Measurements from ENCODE around the gene UBE2L6. TPM values are rescaled to one million over a fixed set of nuclear protein-coding genes. Genes with fewer than 3 reads are reported as not detected.

Gene UBE2L6
- total and polyA plus RNA-seq, 2 of the 4 experiments (the other 2 are of a cell fraction) = 37.5 to 46.7 TPM

DNA sequence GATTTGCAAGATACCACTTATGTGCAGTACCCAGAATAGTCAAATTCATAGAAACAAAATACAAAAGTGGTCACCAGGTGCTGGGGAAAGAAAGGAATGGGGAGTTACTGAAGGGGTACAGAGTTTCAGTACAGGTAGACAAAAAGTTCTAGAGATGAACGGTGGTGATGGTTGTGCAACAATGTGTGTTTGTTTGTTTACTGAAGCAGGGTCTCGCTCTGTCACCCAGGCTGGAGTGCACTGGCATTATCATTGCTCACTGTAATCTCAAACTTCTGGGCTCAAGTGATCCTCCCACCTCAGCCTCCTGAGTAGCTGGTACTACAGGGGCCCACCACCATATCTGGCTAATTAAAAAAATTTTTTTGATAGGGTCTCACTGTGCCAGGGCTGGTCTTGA lies 12.1 kb downstream of the UBE2L6 start:
- ChIA-PET CTCF (interaction anchor here (0.7 kb wide), 1 partner anchor 62 kb away, joined by 5 read pairs; no protein-coding TSS in a partner anchor), POLR2A (ENCODE audit: unreplicated experiment) (no interaction called here)
- Histone ChIP-seq H3K23ac (ENCODE audit: low read depth, low read length) (no peak overlapping the region), H2AFZ (replicated peaks; ENCODE audit: low read length, poor library complexity) (no peak overlapping the region), H4K91ac (ENCODE audit: insufficient read depth, low read depth, low read length) (no peak overlapping the region), H3K4me2 (ENCODE audit: low read depth, low read length) (no peak overlapping the region), H3K9me1 (ENCODE audit: insufficient read depth, low read length) (no peaks in the 10 kb centered on the region), H2BK15ac (ENCODE audit: low read depth, low read length) (no peak overlapping the region), H4K20me1 (ENCODE audit: insufficient read depth, low read length) (no peaks in the 10 kb centered on the region), H3K4ac (ENCODE audit: low read depth, low read length) (no peak overlapping the region), H2AK5ac (ENCODE audit: low read depth, low read length) (no peak overlapping the region), H4K5ac (ENCODE audit: low read depth, low read length) (no peak overlapping the region), H3K4me3 (ENCODE audit: insufficient read depth, low read depth, low read length) (no peak overlapping the region), H3K18ac (ENCODE audit: low read depth, low read length) (no peak overlapping the region), H2BK20ac (ENCODE audit: low read depth, low read length) (no peak overlapping the region), H3K14ac (replicated peaks; ENCODE audit: low read depth, low read length) (no peak overlapping the region), H3K9ac (ENCODE audit: low read depth, low read length) (no peak overlapping the region), H3K79me1 (ENCODE audit: low read depth in 1 of 2, low read length in 2 of 2) (no peaks in the 10 kb centered on the region), H3K27me3 (ENCODE audit: control insufficient read depth, insufficient read depth, low read length) (no peaks in the 10 kb centered on the region), H3K36me3 (ENCODE audit: control insufficient read depth, insufficient read depth, low read length) (peaks cover 52% of the 10 kb centered on the region), H3K56ac (ENCODE audit: extremely low read depth, insufficient read depth, low read length) (no peak overlapping the region), H4K8ac (ENCODE audit: low read depth in 2 of 2, low read length in 2 of 2) (no peak overlapping the region), H2BK5ac (ENCODE audit: low read depth, low read length, poor library complexity, severe bottlenecking) (no peak overlapping the region), H3K4me1 (ENCODE audit: control insufficient read depth, insufficient read depth, low read length) (no peaks in the 10 kb centered on the region), H3K27ac (ENCODE audit: insufficient read depth, low read length) (no peak overlapping the region), H2AK9ac (replicated peaks; ENCODE audit: low read depth, low read length, poor library complexity) (no peak overlapping the region), H2BK120ac (ENCODE audit: low read depth, low read length) (no peak overlapping the region), H3K9me3 (ENCODE audit: control insufficient read depth, insufficient read depth, low read length) (no peaks in the 10 kb centered on the region)
- peak; percentile 29; the same call in 1 of the 2 replicates for TF ChIP-seq CEBPB (IDR thresholded peaks at IDR 0.05; ENCODE audit: low read depth, low read length)
- TF ChIP-seq SMC3 (IDR thresholded peaks at IDR 0.05; ENCODE audit: low read depth, low read length) = no peak
- no peak for TF ChIP-seq RAD21 (IDR thresholded peaks at IDR 0.05; ENCODE audit: low read length)
- no TSS peak for BruUV-seq (replicated peaks)
- ATAC-seq (ENCODE audit: low read depth) (no peak), DNase-seq (no peak)
- intact Hi-C loops (cut with micrococcal nuclease) = no loop called here
- whole genome bisulfite sequencing, 2 experiments (ENCODE audit: extremely low coverage in 2 of 2, insufficient read length in 1 of 2) = 100% methylated on average over 1 of the region's 2 CpGs; no CpG with 5 or more reads in 1 of the 2 experiments
- dilution Hi-C loops (cut with HindIII; ENCODE audit: low sequenced_read_pairs, unreplicated experiment) = no loop called here
- in situ Hi-C loops (cut with MboI; ENCODE audit: low sequenced_read_pairs) = no loop called here

Data from IMR-90 (cell line).